Testis (tissue), 3 donors: Measurements from ENCODE around the gene PGM2L1. TPM values are rescaled to one million over a fixed set of nuclear protein-coding genes. Genes with fewer than 3 reads are reported as not detected.

Experiments
- DNase-seq: peaks from one replicate; pipeline ENCODE4 v3.0.0-alpha.2; 2019
- H3K27ac ChIP-seq, 2 donors: fragments of 200-600 bp; sonication (generic); one replicate each; pipeline ENCODE4 v1.5.1; 2019
- H3K27me3 ChIP-seq: fragments of 200-600 bp; sonication (generic); one replicate; pipeline ENCODE4 v1.5.1; 2019
- H3K36me3 ChIP-seq: fragments of 200-600 bp; sonication (generic); one replicate; pipeline ENCODE4 v1.5.1; 2017; ENCODE audit warnings: low read depth; ENCODE audit errors: missing control alignments
- H3K4me1 ChIP-seq: fragments of 200-600 bp; sonication (generic); one replicate; pipeline ENCODE4 v1.5.1; 2019
- H3K4me3 ChIP-seq, 2 donors: fragments of 200-600 bp; sonication (generic); one replicate each; pipeline ENCODE4 v1.5.1; 2017 to 2019
- H3K9me3 ChIP-seq: fragments of 200-600 bp; sonication (generic); one replicate; pipeline ENCODE4 v1.5.1; 2017
- CTCF ChIP-seq, 3 experiments: fragments of 450-650 bp in 2 of 3; fragments of 200-600 bp in 1 of 3; sonication (generic) in 1 of 3; IDR thresholded peaks; one replicate each; pipeline ENCODE4 v1.5.1; 2016 to 2019; ENCODE audit warnings: antibody characterized with exemption in 3 of 3, mild to moderate bottlenecking in 2 of 3, moderate library complexity in 1 of 3
- POLR2A ChIP-seq: fragments of 450-650 bp; IDR thresholded peaks from one replicate; pipeline ENCODE4 v1.6.1; 2017; ENCODE audit warnings: antibody characterized with exemption, mild to moderate bottlenecking, moderate library complexity
- WGBS, 2 donors: methylation state at CpG; one replicate each; pipeline ENCODE4 v1.1.5; 2018; 5-methylcytosine and 5-hydroxymethylcytosine counted together
- intact Hi-C: fragments of 100-400 bp; cut with DNase I; formaldehyde crosslinking; loops from one replicate; pipeline ENCODE4 v1.15.1; 2023; ENCODE audit warnings: low total_unique reads
- polyA plus RNA-seq: library from polyadenylated mRNA; stranded (reverse); fragments of 350-450 nt; fragmentation: Illumina TruSeq; extraction: RNeasy Lipid Tissue Mini Kit (QIAGEN cat#74804); gene quantifications from one replicate; pipeline ENCODE4 v1.2.3, GENCODE V29; 2014; ENCODE audit warnings: low read depth, low replicate concordance; ENCODE audit not compliant: insufficient read depth
- total RNA-seq, 2 donors: library from RNA; depleted of rRNA; stranded (reverse); fragments of >200 nt; gene quantifications; one replicate each; pipeline ENCODE4 v1.2.3, GENCODE V29; 2016

Gene PGM2L1
- total and polyA plus RNA-seq, 3 donors from 2014 or later = 1.8 to 2.4 (median 2.0) TPM

- no peak overlapping the region for H3K27ac ChIP-seq
- no peak for TF ChIP-seq POLR2A
- TF ChIP-seq CTCF (IDR thresholded peaks at IDR 0.05) = no peak
- 41 to 70% methylated on average over 8 of the region's 8 CpGs for WGBS, 2 donors
- H3K27me3 ChIP-seq = no peaks in the 10 kb centered on the region
- no peaks in the 10 kb centered on the region for H3K36me3 ChIP-seq
- H3K4me1 ChIP-seq = no peaks in the 10 kb centered on the region
- no peak overlapping the region for H3K4me3 ChIP-seq
- no peak for DNase-seq
- intact Hi-C loops = loop anchor here (10.0 kb wide), 1 partner anchor 63 kb away; no protein-coding TSS in a partner anchor
- H3K9me3 ChIP-seq = no peaks in the 10 kb centered on the region
These were observed 6.0 kb downstream of the PGM2L1 start for GRCh38 chr11:74392256-74392655.

- H3K4me3 ChIP-seq = no peak overlapping the region
- DNase-seq = no peak
- intact Hi-C loops = loop anchor here (10.0 kb wide), 1 partner anchor 64 kb away; no protein-coding TSS in a partner anchor
- no peaks in the 10 kb centered on the region for H3K4me1 ChIP-seq
- 69 to 76% methylated on average over 3 of the region's 3 CpGs for WGBS, 2 donors
- H3K9me3 ChIP-seq = no peaks in the 10 kb centered on the region
- TF ChIP-seq CTCF (IDR thresholded peaks at IDR 0.05) = no peak
- no peak for TF ChIP-seq POLR2A
- no peaks in the 10 kb centered on the region for H3K27me3 ChIP-seq
- H3K36me3 ChIP-seq = no peaks in the 10 kb centered on the region
- no peak overlapping the region for H3K27ac ChIP-seq
These were observed 7.0 kb downstream of the PGM2L1 start for GRCh38 chr11:74391193-74391592.

GRCh38 chr11:74390697-74391096 is 7.5 kb downstream of the PGM2L1 start:
- Histone ChIP-seq H3K9me3 (no peaks in the 10 kb centered on the region), H3K4me3 (no peak overlapping the region), H3K4me1 (no peaks in the 10 kb centered on the region), H3K27me3 (no peaks in the 10 kb centered on the region), H3K27ac (no peak overlapping the region), H3K36me3 (no peaks in the 10 kb centered on the region)
- TF ChIP-seq POLR2A (no peak), CTCF (IDR thresholded peaks at IDR 0.05) (no peak)
- WGBS, 2 donors = 89 to 93% methylated on average over 2 of the region's 2 CpGs
- intact Hi-C loops = loop anchor here (10.0 kb wide), 1 partner anchor 64 kb away; no protein-coding TSS in a partner anchor
- DNase-seq = no peak

GRCh38 chr11:74388678-74389327 is 9.4 kb downstream of the PGM2L1 start:
- H3K4me3 ChIP-seq = no peak overlapping the region
- no peaks in the 10 kb centered on the region for H3K4me1 ChIP-seq
- intact Hi-C loops = no loop called here
- TF ChIP-seq POLR2A = no peak
- TF ChIP-seq CTCF (IDR thresholded peaks at IDR 0.05) = peak; percentile 28 to 67 (median 61)
- H3K36me3 ChIP-seq = no peaks in the 10 kb centered on the region
- no peak overlapping the region for H3K27ac ChIP-seq
- no peaks in the 10 kb centered on the region for H3K9me3 ChIP-seq
- peak; percentile 83 for DNase-seq
- H3K27me3 ChIP-seq = no peaks in the 10 kb centered on the region
- 9 to 11% methylated on average over 2 of the region's 2 CpGs for WGBS, 2 donors

GRCh38 chr11:74384641-74385040 is 13.6 kb downstream of the PGM2L1 start:
- 99 to 100% methylated on average over 3 of the region's 3 CpGs for WGBS, 2 donors
- no peaks in the 10 kb centered on the region for H3K9me3 ChIP-seq

More at GRCh38 chr11:74384641-74385040, 13.6 kb downstream of the PGM2L1 start:
- Histone ChIP-seq H3K27ac (no peak overlapping the region), H3K4me3 (no peak overlapping the region), H3K27me3 (no peaks in the 10 kb centered on the region), H3K4me1 (no peaks in the 10 kb centered on the region), H3K36me3 (no peaks in the 10 kb centered on the region)
- TF ChIP-seq CTCF (IDR thresholded peaks at IDR 0.05) (no peak), POLR2A (no peak)
- no peak for DNase-seq
- intact Hi-C loops = no loop called here
